ENCODE measurements around the gene POLQ.

Gene POLQ

DNA sequence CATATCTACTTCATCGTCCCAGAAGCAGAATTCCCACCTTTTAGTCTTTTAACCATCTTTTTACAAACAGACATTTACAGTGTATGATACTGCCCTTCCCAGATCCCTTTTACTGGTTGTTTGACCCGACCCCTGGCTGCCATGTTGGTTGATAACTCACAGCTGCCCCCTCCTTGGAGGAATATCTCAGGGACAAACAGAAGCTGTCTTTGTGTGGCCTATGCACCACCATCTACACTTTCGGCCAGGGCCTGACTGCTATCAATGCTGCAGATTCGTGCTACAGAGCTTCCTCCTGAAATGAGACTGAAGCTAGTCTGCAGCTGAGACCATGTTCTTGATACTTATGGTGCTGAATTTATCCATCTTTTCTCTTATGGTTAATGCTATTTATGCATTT is 6.6 kb upstream of the POLQ start:
- TF ChIP-seq, protein P1, sequence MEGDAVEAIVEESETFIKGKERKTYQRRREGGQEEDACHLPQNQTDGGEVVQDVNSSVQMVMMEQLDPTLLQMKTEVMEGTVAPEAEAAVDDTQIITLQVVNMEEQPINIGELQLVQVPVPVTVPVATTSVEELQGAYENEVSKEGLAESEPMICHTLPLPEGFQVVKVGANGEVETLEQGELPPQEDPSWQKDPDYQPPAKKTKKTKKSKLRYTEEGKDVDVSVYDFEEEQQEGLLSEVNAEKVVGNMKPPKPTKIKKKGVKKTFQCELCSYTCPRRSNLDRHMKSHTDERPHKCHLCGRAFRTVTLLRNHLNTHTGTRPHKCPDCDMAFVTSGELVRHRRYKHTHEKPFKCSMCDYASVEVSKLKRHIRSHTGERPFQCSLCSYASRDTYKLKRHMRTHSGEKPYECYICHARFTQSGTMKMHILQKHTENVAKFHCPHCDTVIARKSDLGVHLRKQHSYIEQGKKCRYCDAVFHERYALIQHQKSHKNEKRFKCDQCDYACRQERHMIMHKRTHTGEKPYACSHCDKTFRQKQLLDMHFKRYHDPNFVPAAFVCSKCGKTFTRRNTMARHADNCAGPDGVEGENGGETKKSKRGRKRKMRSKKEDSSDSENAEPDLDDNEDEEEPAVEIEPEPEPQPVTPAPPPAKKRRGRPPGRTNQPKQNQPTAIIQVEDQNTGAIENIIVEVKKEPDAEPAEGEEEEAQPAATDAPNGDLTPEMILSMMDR (IDR thresholded peaks at IDR 0.05; ENCODE audit: insufficient read depth, low read length, missing control alignments): no peak

DNA sequence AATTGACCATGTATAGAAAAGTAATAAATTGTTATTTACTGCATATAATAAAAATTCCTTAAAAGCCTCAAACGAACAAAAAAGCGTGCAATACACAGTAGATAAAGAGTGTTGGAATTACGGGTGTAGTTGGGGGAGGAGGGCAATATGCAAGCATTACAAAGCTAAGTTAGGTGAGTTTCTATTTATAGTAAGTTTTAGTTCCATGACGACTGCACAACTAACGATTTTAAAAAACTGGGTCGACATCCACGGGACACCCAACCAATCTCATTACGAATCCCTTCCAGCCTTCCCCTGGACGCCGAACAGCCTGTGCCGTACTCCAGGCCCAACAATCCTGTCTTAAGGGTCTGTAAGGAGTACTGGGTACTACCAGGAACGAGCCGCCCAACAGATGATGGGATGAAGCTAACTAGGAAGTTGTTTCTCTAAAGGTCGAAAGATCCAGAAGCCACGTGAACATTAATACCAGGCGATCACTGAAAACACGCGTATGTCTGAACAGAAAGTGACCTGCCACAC is 677 bp downstream of the POLQ start:
- ChIA-PET CTCF (interaction anchor here (1.2 to 4.9 kb wide), 3 partner anchors 15 to 715 kb away, joined by 3 to 21 read pairs (median 19); no protein-coding TSS in a partner anchor), POLR2A (no interaction called here)
- TF ChIP-seq, protein P1 (IDR thresholded peaks at IDR 0.05; ENCODE audit: insufficient read depth, low read length, missing control alignments): no peak
- H3K4me3 ChIP-seq (ENCODE audit: low read depth, low read length): peak overlapping the region; percentile 77
- DNase-seq (ENCODE audit: low read depth, low spot score): no peak

More for the DNA sequence above, 6.6 kb upstream of the POLQ start:
- H3K4me3 ChIP-seq (ENCODE audit: low read depth, low read length): no peak overlapping the region
- no peak for DNase-seq (ENCODE audit: low read depth, low spot score)
- CTCF ChIA-PET: no interaction called here
- POLR2A ChIA-PET: no interaction called here

DNA sequence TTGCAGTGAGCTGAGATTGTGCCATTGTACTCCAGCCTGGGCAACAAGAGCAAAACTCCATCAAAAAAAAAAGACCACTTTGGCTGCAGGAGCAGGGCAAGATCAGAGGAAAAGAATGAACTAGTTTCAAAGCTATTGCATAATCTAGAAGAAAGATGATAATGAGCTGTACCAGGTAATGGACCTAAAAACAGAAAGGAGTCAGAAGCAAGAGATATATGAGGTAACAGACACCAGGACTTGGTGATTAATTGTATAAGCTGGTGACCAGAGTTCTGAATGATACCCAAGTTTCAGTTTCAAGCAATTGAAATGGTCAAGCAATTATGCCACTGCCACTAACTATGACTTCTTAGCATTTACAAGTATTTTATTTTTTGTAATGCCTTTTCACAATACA is 2.9 kb downstream of the POLQ start:
- POLR2A ChIA-PET: no interaction called here
- no peak overlapping the region for H3K4me3 ChIP-seq (ENCODE audit: low read depth, low read length)
- TF ChIP-seq, protein P1 (IDR thresholded peaks at IDR 0.05; ENCODE audit: insufficient read depth, low read length, missing control alignments): no peak
- CTCF ChIA-PET: interaction anchor here (4.9 kb wide), 1 partner anchor 13 kb away, joined by 21 read pairs; no protein-coding TSS in a partner anchor
- no peak for DNase-seq (ENCODE audit: low read depth, low spot score)

DNA sequence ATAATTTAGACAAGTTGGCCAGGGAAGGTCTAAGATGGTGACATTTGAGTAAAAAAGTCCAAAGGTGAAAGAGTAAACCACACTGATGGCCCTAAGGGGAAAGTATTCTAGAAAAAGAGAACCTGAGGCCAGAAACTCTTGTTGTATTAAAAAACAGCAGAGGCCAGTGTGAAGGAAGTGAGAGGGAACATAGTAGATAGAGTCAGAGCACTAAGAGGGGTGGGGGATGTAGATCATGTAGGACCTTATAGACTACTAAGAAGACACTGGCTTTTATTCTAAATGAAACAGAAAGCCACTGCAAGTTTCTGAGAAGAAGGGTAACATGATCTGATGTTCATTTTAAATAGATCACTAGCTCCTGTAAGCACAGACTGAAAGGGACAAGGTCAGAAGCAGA is 14.5 kb downstream of the POLQ start:
- DNase-seq (ENCODE audit: low read depth, low spot score): no peak
- H3K4me3 ChIP-seq (ENCODE audit: low read depth, low read length): no peak overlapping the region
- TF ChIP-seq, protein P1 (IDR thresholded peaks at IDR 0.05; ENCODE audit: insufficient read depth, low read length, missing control alignments): no peak
- POLR2A ChIA-PET: no interaction called here
- CTCF ChIA-PET: interaction anchor here (2.0 to 4.6 kb wide), 3 partner anchors 10 to 970 kb away, joined by 6 to 21 read pairs (median 21); partner anchors contain the start of gene POLQ

DNA sequence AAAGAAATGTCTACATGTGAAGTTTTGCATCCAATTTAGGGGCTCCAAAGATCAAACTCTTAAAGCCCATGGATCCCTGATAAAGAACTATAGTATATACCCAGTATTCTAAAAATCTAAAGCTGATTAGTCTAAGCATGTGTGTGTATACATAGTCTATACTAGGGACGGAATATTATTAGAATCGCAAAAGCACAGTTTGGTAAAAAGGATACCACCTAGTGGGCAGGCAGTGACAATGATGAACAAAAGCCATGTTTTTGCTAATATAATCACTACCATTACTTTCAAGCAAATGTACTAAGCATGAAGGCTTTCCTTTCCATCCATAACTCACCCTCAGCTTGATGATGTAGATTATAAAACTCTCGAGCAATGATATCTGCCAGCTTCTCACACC is 16.5 kb downstream of the POLQ start:
- TF ChIP-seq, protein P1 (IDR thresholded peaks at IDR 0.05; ENCODE audit: insufficient read depth, low read length, missing control alignments): peak; percentile 53
- CTCF ChIA-PET: interaction anchor here (0.5 to 4.6 kb wide), 12 partner anchors 9 to 971 kb away, joined by 3 to 21 read pairs (median 4); partner anchors contain the start of gene POLQ
- POLR2A ChIA-PET: no interaction called here
- no peak for DNase-seq (ENCODE audit: low read depth, low spot score)
- H3K4me3 ChIP-seq (ENCODE audit: low read depth, low read length): no peak overlapping the region

DNA sequence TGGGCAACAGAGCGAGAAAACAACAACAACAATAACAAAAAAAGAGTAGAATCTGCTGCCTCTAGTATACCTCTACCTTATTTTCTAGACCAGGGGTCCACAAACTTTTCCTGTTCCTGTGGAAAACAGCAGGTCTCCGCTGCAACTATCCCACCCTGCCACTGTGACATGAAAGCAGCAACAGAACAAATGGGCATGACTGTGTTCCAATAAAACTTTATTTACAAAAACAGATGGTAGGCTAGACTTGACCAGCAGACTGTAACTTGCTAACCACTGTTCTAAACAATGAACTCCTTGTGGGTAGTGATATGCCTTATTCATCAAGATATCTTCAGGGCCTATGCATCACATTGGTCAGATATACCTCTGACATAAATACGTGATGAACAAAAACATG is 25.3 kb downstream of the POLQ start:
- CTCF ChIA-PET: no interaction called here
- H3K4me3 ChIP-seq (ENCODE audit: low read depth, low read length): no peak overlapping the region
- TF ChIP-seq, protein P1 (IDR thresholded peaks at IDR 0.05; ENCODE audit: insufficient read depth, low read length, missing control alignments): no peak
- no peak for DNase-seq (ENCODE audit: low read depth, low spot score)
- POLR2A ChIA-PET: no interaction called here
